Rectal smooth muscle tissue (tissue), 1 donor: ENCODE measurements around the gene TNFRSF8.

Experiments used
- H3K27ac ChIP-seq: one replicate; pipeline ENCODE4 v1.7.0; 2013; ENCODE audit warnings: low read depth, low read length, inconsistent platforms
- H3K27me3 ChIP-seq: one replicate; pipeline ENCODE4 v1.7.0; 2013; ENCODE audit warnings: low read length; ENCODE audit not compliant: control insufficient read depth, insufficient read depth
- H3K36me3 ChIP-seq: one replicate; pipeline ENCODE4 v1.7.0; 2013; ENCODE audit warnings: low read length; ENCODE audit not compliant: control insufficient read depth, insufficient read depth
- H3K4me1 ChIP-seq: one replicate; pipeline ENCODE4 v1.7.0; 2013; ENCODE audit warnings: low read length; ENCODE audit not compliant: control insufficient read depth, insufficient read depth
- H3K4me3 ChIP-seq: one replicate; pipeline ENCODE4 v1.7.0; 2013; ENCODE audit warnings: low read length
- H3K9ac ChIP-seq: one replicate; pipeline ENCODE4 v1.7.0; 2013; ENCODE audit warnings: low read length

TNFRSF8 gene

GRCh38 chr1:12140016-12140415 is 76.9 kb downstream of the TNFRSF8 start:
- no peaks in the 10 kb centered on the region for H3K4me1 ChIP-seq
- no peak overlapping the region for H3K27ac ChIP-seq
- no peaks in the 10 kb centered on the region for H3K27me3 ChIP-seq
- H3K4me3 ChIP-seq, result no peak overlapping the region
- no peaks in the 10 kb centered on the region for H3K36me3 ChIP-seq
- no peak overlapping the region for H3K9ac ChIP-seq

- Histone ChIP-seq H3K36me3 (no peaks in the 10 kb centered on the region), H3K9ac (no peak overlapping the region), H3K27ac (no peak overlapping the region), H3K4me3 (no peak overlapping the region), H3K27me3 (no peaks in the 10 kb centered on the region), H3K4me1 (no peaks in the 10 kb centered on the region)
These were observed 77.5 kb downstream of the TNFRSF8 start for GRCh38 chr1:12140515-12141162.

- Histone ChIP-seq H3K36me3 (no peaks in the 10 kb centered on the region), H3K27me3 (no peaks in the 10 kb centered on the region), H3K27ac (no peak overlapping the region), H3K4me1 (no peaks in the 10 kb centered on the region), H3K4me3 (no peak overlapping the region), H3K9ac (no peak overlapping the region)
These were observed 78.2 kb downstream of the TNFRSF8 start for GRCh38 chr1:12141163-12141850.

- H3K4me1 ChIP-seq, result no peaks in the 10 kb centered on the region
- no peak overlapping the region for H3K27ac ChIP-seq
- no peaks in the 10 kb centered on the region for H3K27me3 ChIP-seq
- no peak overlapping the region for H3K9ac ChIP-seq
- no peak overlapping the region for H3K4me3 ChIP-seq
- H3K36me3 ChIP-seq, result no peaks in the 10 kb centered on the region
These were observed 79.2 kb downstream of the TNFRSF8 start for GRCh38 chr1:12142141-12142823.

- Histone ChIP-seq H3K27ac (no peak overlapping the region), H3K9ac (no peak overlapping the region), H3K4me3 (no peak overlapping the region), H3K36me3 (no peaks in the 10 kb centered on the region), H3K27me3 (no peaks in the 10 kb centered on the region), H3K4me1 (no peaks in the 10 kb centered on the region)
These were observed 80.0 kb downstream of the TNFRSF8 start for GRCh38 chr1:12142891-12143630.

GRCh38 chr1:12143631-12144155 is 80.6 kb downstream of the TNFRSF8 start:
- Histone ChIP-seq H3K4me3 (no peak overlapping the region), H3K9ac (no peak overlapping the region), H3K27ac (no peak overlapping the region), H3K4me1 (no peaks in the 10 kb centered on the region), H3K27me3 (no peaks in the 10 kb centered on the region), H3K36me3 (no peaks in the 10 kb centered on the region)

- Histone ChIP-seq H3K27ac (no peak overlapping the region), H3K9ac (no peak overlapping the region), H3K36me3 (no peaks in the 10 kb centered on the region), H3K4me1 (no peaks in the 10 kb centered on the region), H3K27me3 (no peaks in the 10 kb centered on the region), H3K4me3 (no peak overlapping the region)
These were observed 81.1 kb downstream of the TNFRSF8 start for GRCh38 chr1:12144236-12144635.

GRCh38 chr1:12144969-12145368 is 81.9 kb downstream of the TNFRSF8 start:
- H3K27ac ChIP-seq, result no peak overlapping the region
- no peaks in the 10 kb centered on the region for H3K27me3 ChIP-seq
- H3K4me1 ChIP-seq, result no peaks in the 10 kb centered on the region
- no peaks in the 10 kb centered on the region for H3K36me3 ChIP-seq
- H3K4me3 ChIP-seq, result no peak overlapping the region
- no peak overlapping the region for H3K9ac ChIP-seq

GRCh38 chr1:12145616-12146342 is 82.7 kb downstream of the TNFRSF8 start:
- H3K27me3 ChIP-seq, result no peaks in the 10 kb centered on the region
- no peaks in the 10 kb centered on the region for H3K4me1 ChIP-seq
- H3K9ac ChIP-seq, result no peak overlapping the region
- H3K4me3 ChIP-seq, result no peak overlapping the region
- H3K36me3 ChIP-seq, result no peaks in the 10 kb centered on the region
- H3K27ac ChIP-seq, result no peak overlapping the region

- Histone ChIP-seq H3K27me3 (no peaks in the 10 kb centered on the region), H3K4me1 (no peaks in the 10 kb centered on the region), H3K36me3 (no peaks in the 10 kb centered on the region), H3K27ac (no peak overlapping the region), H3K4me3 (no peak overlapping the region), H3K9ac (no peak overlapping the region)
These were observed 83.4 kb downstream of the TNFRSF8 start for GRCh38 chr1:12146343-12147112.

- H3K36me3 ChIP-seq, result no peaks in the 10 kb centered on the region
- H3K27me3 ChIP-seq, result no peaks in the 10 kb centered on the region
- H3K27ac ChIP-seq, result no peak overlapping the region
- H3K9ac ChIP-seq, result no peak overlapping the region
- no peaks in the 10 kb centered on the region for H3K4me1 ChIP-seq
- no peak overlapping the region for H3K4me3 ChIP-seq
These were observed 84.1 kb downstream of the TNFRSF8 start for GRCh38 chr1:12147201-12147701.
